ENCODE measurements around the gene HOXD11. TPM values are rescaled to one million over a fixed set of nuclear protein-coding genes. Genes with fewer than 3 reads are reported as not detected.

HOXD11 gene
- total and polyA plus RNA-seq, 2 experiments from 2014 or later, result not detected

GRCh38 chr2:176066645-176067588 is 40.2 kb upstream of the HOXD11 start:
- H3K4me1 ChIP-seq (ENCODE audit: insufficient read depth), result peaks cover 24% of the 10 kb centered on the region
- peaks cover 6% of the 10 kb centered on the region; the same call in 1 of the 2 replicates for H3F3A ChIP-seq (replicated peaks; ENCODE audit: low read depth)
- peaks cover 100% of the 10 kb centered on the region for H3K27me3 ChIP-seq (ENCODE audit: insufficient read depth)
- H3K4me3 ChIP-seq, result peak overlapping the region; percentile 56
- no peaks in the 10 kb centered on the region; the same call in 1 of the 2 replicates for H3K36me3 ChIP-seq (ENCODE audit: insufficient read depth)
- ATAC-seq (peak; percentile 38), DNase-seq (ENCODE audit: low spot score) (peak; percentile 64)
- H2AFZ ChIP-seq, result peak overlapping the region; percentile 84
- no peak overlapping the region for H3K27ac ChIP-seq (ENCODE audit: low read depth)
- Mint-ChIP-seq H3K27me3 (ENCODE audit: insufficient read depth, low read depth, poor library complexity) (peaks cover 81% of the 10 kb centered on the region), H3K9me3 (no peaks in the 10 kb centered on the region), H3K36me3 (ENCODE audit: low read depth) (no peaks in the 10 kb centered on the region; the same call in 2 of the 3 replicates), H3K4me3 (peak overlapping the region; percentile 62), H3K27ac (no peak overlapping the region), H3K4me1 (peaks cover 22% of the 10 kb centered on the region)
- TF ChIP-seq ZNF462 (CRISPR knock-in tag; IDR thresholded peaks at IDR 0.05) (no peak), JUNB (IDR thresholded peaks at IDR 0.05; ENCODE audit: unreplicated experiment) (no peak), CTCF (conservative IDR thresholded peaks at IDR 0.05; ENCODE audit: low read depth in 2 of 2) (no peak; a peak in 1 of 4 replicates), EZH2phosphoT487 (IDR thresholded peaks at IDR 0.05; ENCODE audit: unreplicated experiment) (peak; percentile 72), ZNF331 (CRISPR knock-in tag; IDR thresholded peaks at IDR 0.05; ENCODE audit: low read depth) (no peak), ZNF114 (CRISPR knock-in tag; IDR thresholded peaks at IDR 0.05) (no peak), CREB1 (CRISPR knock-in tag; IDR thresholded peaks at IDR 0.05; ENCODE audit: low read depth) (no peak), NANOG (IDR thresholded peaks at IDR 0.05; ENCODE audit: borderline replicate concordance) (no peak), EZH2 (IDR thresholded peaks at IDR 0.05; ENCODE audit: low read depth, unreplicated experiment) (peak; percentile 90), STAT1 (IDR thresholded peaks at IDR 0.05; ENCODE audit: unreplicated experiment) (no peak), POLR2AphosphoS5 (IDR thresholded peaks at IDR 0.05; ENCODE audit: low read depth) (no peak), ETS1 (IDR thresholded peaks at IDR 0.05) (no peak), REST (IDR thresholded peaks at IDR 0.05; ENCODE audit: unreplicated experiment) (no peak)
- no peaks in the 10 kb centered on the region for H3K79me2 ChIP-seq (replicated peaks; ENCODE audit: insufficient read depth)
- peak overlapping the region; percentile 89 for H3K4me2 ChIP-seq
- H3K9me2 ChIP-seq (ENCODE audit: insufficient read depth), result no peaks in the 10 kb centered on the region
- peaks cover 12% of the 10 kb centered on the region for H4K20me1 ChIP-seq (replicated peaks; ENCODE audit: insufficient read depth)
